ENCODE results near the gene OSBPL1A.

Gene OSBPL1A

GRCh38 chr18:24209558-24209957 is 188.1 kb downstream of the OSBPL1A start:
- TF ChIP-seq CTCF (IDR thresholded peaks at IDR 0.05) (no peak), ZFX (IDR thresholded peaks at IDR 0.05; ENCODE audit: borderline replicate concordance) (no peak)
- H3K27ac ChIP-seq = no peak overlapping the region

DNA sequence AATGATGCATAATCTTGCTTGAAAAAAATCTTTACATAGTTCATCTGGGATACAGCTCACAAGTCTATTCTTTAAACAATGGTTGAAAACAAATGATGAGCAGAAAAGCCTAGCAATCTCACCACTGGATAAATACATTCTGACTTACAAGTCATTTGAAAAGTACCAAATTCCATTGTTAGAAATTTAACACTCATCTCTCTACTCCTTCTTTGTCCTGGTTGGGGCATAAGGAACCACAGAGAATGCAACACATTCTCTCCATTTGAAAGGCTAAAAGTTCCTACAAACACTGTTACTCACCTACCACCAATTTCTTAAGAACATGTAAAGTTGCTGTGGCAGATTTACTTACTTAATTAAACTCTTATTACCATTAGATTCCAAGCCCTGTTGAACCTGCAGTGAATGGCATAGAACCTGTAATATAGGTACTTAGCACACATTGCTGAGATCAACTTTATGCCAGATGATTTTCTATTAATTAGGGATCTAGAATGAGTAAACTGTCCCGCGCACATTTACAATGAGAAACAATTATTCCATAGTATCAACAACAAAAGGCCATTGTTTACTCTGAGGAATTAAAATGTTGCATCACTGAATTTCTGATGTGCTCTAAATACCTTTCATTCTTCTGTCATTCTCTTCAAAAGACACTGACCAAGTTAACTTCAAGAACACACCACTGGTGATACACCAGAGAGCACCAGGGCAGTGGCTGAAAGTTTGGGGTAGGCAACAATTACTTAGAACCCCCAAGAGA is 189.2 kb downstream of the OSBPL1A start:
- TF ChIP-seq ZFX (IDR thresholded peaks at IDR 0.05; ENCODE audit: borderline replicate concordance) (no peak), CTCF (IDR thresholded peaks at IDR 0.05) (no peak)
- no peak overlapping the region for H3K27ac ChIP-seq

DNA sequence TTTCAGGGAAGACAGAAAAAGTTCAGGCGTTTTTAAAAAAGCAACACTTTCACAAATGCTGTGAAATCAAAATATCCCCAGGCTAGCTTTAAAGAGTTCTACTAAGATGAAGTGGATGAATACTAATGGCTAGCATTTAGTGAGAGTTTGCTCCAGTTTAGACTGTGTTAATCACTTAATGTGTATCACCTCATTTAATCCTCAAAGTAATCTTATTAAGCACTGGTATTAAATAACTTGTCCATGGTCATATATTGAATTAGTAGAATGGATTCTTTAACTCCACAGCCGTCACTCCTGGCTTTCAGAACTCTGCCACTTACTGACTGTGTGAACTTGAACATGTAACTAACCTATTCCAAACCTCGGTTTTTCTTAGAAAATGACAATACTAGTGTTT is 192.7 kb downstream of the OSBPL1A start:
- TF ChIP-seq ZFX (IDR thresholded peaks at IDR 0.05; ENCODE audit: borderline replicate concordance) (no peak), CTCF (IDR thresholded peaks at IDR 0.05) (no peak)
- no peak overlapping the region for H3K27ac ChIP-seq

- TF ChIP-seq CTCF (IDR thresholded peaks at IDR 0.05) (no peak), ZFX (IDR thresholded peaks at IDR 0.05; ENCODE audit: borderline replicate concordance) (no peak)
- H3K27ac ChIP-seq = no peak overlapping the region
Observed at GRCh38 chr18:24201699-24202687, 195.6 kb downstream of the OSBPL1A start.

DNA sequence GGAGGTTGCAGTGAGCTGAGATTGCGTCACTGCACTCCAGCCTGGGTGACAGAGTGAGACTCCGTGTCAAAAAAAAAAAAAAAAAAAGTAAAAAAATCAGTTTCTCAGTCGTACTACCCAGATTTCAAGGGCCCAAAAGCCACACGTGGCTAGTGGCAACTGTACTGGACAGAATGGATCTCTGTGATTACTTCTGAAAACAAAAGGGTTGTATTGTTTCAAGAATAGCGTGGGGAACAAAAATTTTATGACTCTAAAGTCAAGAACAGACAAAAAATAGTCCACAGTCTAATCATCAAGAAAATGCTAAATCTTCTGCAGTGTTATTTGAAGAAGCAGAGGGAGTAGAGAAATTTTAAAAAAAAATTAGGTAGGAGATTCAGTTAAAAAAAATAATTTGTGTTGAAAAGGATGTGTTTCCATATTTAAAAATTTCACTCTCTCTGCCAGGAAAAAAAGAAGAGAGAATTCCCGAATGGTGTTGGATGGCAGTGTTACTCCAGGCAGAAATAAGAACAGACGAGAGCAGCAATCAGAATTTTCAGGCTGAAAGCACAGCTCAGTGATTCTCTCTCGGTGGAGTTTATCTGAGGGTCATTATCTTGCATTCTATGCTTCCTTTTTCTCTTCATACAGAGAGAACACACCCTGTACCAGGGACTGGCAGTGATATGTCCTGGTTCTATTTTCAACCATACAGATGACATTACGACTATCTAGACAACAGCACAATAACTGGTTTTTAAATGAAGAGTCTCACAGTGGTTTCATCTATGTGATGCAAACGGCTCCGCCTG is 196.9 kb downstream of the OSBPL1A start:
- no peak overlapping the region for H3K27ac ChIP-seq
- TF ChIP-seq ZFX (IDR thresholded peaks at IDR 0.05; ENCODE audit: borderline replicate concordance) = no peak

DNA sequence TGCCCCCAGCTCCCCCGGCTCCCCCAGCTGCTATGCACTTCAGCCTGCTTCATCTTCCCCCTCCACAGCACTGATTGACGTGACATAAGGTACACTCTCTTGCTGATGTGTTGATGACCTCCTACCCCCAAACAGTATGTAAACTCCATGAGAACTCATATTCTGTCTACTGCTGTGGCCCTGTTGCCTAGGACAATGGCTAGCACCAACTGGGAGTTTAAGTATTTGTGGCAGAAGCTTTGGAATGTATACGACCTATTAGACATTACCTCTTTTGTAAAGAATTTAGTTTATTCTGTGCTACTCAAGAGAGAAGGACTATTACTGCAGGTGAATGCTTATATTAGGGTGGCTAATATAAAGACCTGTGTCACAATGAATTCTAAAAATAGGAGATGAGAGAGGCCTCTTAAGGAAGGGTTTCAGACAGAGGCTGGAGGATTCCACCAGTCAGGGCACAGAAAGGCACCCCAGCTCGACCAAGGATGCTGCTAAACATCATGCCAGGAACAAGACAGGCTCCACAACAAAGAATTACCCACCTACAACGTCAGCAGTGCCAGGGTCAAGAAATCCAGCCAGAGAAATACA is 198.2 kb downstream of the OSBPL1A start:
- TF ChIP-seq ZFX (IDR thresholded peaks at IDR 0.05; ENCODE audit: borderline replicate concordance) (no peak), CTCF (IDR thresholded peaks at IDR 0.05) (no peak)
- no peak overlapping the region for H3K27ac ChIP-seq

DNA sequence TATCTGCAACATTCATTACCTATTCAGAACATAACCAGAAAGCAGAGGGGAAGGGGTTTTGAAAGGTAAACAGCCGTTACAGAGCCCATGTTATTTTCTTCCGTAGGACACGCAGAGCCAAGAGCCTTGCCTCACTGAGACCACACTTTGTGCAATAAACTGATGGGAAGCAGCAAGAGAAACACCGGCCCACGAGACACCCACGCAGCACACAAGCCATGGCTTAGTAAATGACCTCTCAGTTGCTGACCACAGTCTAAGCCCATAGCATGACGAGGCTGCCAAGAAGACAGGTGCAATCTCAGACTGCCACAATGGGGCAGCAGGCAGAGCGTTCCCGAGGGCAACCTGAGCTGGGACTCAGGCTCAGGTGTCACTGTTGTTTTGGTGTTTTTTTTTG is 199.2 kb downstream of the OSBPL1A start:
- H3K27ac ChIP-seq = no peak overlapping the region
- TF ChIP-seq CTCF (IDR thresholded peaks at IDR 0.05) (no peak), ZFX (IDR thresholded peaks at IDR 0.05; ENCODE audit: borderline replicate concordance) (no peak)

All from 22Rv1 (cell line).